HG03469 (cell line): ENCODE data around the gene ZNF771.
"Not testable (repeated sequence)": the region's sequence is repeated elsewhere in the genome, so short reads cannot be mapped to it uniquely, and the experiment has no call there.

Source experiments
- ATAC-seq: cut with Tn5 transposase; IDR thresholded peaks from one replicate; pipeline ENCODE4 v1.9.1; 2021; ENCODE audit warnings: mild to moderate bottlenecking, moderate library complexity, moderate number of reproducible peaks; ENCODE audit not compliant: unreplicated experiment

The ZNF771 gene

GRCh38 chr16:30429678-30430427, 22.4 kb downstream of the ZNF771 start, which contains the start of gene DCTPP1:
TSS of gene DCTPP1 (minus strand) at chr16:30430030. CDS start at chr16:30429980, 50 bp downstream.
- peak; percentile 95 for ATAC-seq

DNA sequence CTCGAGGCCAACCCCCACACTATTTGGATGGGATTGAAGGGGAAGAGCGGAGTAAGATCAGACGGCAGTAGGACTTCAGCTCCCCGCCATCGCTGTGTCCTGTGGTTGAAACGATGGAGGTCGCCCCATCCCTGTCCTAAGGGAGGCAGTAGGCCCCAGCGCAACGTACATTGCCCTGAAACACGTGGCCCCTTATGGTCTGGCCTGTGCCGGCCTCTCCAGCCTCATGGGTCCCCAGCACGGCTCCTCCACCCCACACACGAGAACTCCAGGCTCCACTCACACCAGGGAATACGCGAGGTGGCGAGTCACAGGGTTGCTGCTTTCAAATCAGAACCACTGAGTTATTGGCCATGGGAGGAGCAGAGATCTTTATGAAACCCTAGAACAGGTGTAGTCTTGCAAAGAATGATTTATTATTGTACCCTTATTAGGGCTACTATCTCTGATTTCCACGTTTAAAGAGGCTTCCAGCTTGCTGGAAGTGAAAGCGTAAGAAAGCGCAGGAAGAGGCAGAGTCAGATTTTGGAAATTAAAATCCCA, 23.1 kb downstream of the ZNF771 start:
- no peak for ATAC-seq

GRCh38 chr16:30434852-30435251, 27.4 kb downstream of the ZNF771 start:
- ATAC-seq: no peak

DNA sequence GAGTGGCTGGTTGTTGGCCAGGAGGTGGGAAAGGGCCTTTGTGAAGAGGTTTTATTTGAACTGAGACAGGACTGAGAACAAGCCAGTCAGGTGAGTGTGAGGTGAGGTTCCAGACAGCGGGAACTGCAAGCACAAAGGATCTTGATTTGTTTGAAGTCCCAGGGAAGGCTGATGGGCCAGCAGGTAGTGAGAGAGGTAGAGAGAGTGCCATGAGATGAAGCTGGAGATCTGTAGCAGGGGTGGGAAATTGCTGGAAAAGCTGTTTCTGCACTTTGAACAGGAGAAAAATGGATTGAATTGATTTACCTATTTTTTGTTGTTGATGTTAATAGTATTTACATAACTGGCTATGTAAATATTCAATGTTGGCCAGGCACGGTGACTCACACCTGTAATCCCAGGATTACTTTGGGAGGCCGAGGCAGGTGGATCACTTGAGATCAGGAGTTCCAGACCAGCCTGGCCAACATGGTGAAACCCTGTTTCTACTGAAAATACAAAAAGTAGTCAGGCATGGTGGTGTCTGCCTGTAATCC, 30.2 kb downstream of the ZNF771 start:
- no peak for ATAC-seq

GRCh38 chr16:30438835-30439234, 31.4 kb downstream of the ZNF771 start:
- ATAC-seq: no peak

- no peak for ATAC-seq
Observed at GRCh38 chr16:30439720-30440348, 32.4 kb downstream of the ZNF771 start.

GRCh38 chr16:30443631-30444030, 36.2 kb downstream of the ZNF771 start:
- no peak for ATAC-seq

DNA sequence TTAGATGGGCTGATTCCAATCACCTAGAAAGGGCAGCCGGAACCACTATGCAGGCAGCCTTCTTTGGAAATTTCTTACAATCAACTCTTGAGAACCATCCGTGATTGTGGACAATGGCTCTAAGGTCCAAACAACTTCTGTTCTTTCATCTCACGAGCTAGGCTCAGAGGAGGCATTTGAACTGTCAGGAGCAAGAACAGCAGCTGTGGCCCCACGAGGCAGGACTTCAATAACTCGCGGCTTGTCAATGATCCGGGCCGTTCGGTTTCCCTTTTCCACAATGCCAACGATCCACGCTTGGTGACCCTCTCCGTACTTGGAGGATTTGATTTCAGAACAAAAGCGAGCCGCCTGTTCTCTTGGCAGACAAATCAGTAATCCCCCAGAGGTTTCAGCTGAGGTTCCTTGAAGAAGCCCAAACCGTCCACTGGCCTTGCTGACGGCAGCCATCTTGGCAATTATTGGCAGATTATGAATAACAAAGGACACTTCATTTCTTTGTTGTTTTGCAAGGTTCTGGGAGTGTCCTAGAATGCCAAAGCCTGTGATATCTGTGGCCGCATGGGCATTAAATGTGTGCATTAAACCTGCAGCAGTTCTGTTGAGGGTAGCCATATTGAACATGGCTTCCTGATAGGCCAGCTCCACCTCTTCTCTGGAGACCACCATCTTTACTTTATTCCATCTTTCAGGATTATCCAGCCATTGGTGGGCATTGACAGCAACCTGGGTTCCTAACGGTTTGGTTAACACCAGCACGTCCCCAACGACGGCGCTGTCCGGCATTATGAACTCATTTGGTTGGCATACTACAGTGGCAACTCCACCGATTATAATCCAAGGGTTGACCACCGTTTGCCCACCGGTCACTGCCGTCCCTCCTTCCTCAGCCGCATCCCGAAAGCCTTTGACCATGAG, 37.1 kb downstream of the ZNF771 start:
- ATAC-seq: no peak

DNA sequence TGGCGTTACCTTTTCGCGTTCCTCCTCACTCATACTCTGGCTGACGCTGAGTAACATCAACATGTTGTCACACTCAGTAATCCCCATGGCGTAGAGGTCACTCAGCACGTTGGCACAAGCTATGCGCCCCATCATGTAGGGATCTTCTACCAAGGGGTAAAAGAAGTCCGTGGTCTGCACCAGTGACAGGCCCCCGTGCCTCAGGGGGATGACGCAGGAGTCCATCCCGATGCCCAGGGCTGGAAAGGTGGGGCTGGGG, 37.7 kb downstream of the ZNF771 start:
- peak; percentile 5 for ATAC-seq

GRCh38 chr16:30445408-30446202, 38.2 kb downstream of the ZNF771 start, which contains the start of gene SEPHS2:
TSS of gene SEPHS2 (minus strand) at chr16:30445874. CDS start at chr16:30445727, 147 bp downstream.
- ATAC-seq: peak; percentile 40

- no peak for ATAC-seq
Observed at GRCh38 chr16:30446203-30446595, 38.8 kb downstream of the ZNF771 start.

DNA sequence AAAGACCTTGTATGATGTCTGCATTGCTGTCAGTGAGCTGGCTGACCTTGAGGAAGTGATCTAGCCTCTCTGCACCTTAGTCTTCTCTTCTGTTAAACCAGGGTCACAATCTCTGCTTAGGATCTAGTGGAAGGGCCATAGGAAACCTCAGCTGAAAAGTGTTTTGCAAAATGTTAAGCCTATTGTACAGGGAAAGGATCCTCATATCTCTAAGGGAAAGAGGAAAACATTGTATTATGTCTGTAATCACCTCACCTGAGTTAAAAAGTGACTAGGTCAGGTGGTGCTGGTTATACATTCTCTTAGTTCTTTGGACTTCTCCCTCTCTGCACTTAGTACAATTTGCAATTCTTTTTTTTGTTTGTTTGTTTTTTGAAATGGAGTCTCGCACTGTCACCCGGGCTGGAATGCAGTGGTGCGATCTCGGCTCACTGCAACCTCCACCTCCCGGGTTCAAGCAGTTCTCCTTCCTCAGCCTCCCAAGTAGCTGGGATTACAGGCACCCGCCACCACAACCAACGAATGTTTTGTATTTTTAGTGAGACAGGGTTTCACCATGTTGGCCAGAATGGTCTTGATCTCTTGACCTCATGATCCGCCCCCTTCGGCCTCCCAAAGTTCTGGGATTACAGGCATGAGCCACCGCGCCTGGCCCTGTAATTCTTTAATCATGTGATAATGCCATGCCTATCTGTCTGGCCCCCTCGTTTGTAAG, 40.3 kb downstream of the ZNF771 start:
- ATAC-seq: no peak

DNA sequence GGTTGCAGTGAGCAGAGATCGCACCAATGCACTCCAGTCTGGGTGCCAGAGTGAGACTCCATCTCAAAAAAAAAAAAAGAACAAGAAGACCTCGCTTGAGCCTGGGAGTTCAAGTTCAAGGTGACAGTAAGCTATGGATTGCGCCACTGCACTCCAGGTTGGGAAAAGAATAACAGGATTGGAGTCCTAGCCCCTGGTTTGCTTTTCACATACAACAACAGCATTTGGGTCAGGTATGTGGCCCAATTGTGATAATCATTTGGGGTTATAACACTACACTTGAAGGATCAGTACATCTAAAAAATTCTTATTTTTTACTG, 41.7 kb downstream of the ZNF771 start:
- no peak for ATAC-seq

- ATAC-seq: not testable (repeated sequence)
Observed at GRCh38 chr16:30452709-30453580, 45.5 kb downstream of the ZNF771 start.

GRCh38 chr16:30456302-30456701, 48.9 kb downstream of the ZNF771 start:
- no peak for ATAC-seq

- no peak for ATAC-seq
Observed at GRCh38 chr16:30457256-30457655, 49.9 kb downstream of the ZNF771 start.

- no peak for ATAC-seq
Observed at GRCh38 chr16:30457743-30458560, 50.5 kb downstream of the ZNF771 start.
